GM19239 (cell line): ENCODE data around the gene PRKAR1A.

ENCODE experiments used
- DNase-seq: peaks from one replicate; pipeline ENCODE4 v3.0.0; 2011; ENCODE audit warnings: low spot score; ENCODE audit not compliant: insufficient read length
- FAIRE-seq: peaks from 2 replicates; lab custom pipeline; 2011; peaks lifted over from hg19 to GRCh38; lab: Jason Lieb, UNC

PRKAR1A gene

DNA sequence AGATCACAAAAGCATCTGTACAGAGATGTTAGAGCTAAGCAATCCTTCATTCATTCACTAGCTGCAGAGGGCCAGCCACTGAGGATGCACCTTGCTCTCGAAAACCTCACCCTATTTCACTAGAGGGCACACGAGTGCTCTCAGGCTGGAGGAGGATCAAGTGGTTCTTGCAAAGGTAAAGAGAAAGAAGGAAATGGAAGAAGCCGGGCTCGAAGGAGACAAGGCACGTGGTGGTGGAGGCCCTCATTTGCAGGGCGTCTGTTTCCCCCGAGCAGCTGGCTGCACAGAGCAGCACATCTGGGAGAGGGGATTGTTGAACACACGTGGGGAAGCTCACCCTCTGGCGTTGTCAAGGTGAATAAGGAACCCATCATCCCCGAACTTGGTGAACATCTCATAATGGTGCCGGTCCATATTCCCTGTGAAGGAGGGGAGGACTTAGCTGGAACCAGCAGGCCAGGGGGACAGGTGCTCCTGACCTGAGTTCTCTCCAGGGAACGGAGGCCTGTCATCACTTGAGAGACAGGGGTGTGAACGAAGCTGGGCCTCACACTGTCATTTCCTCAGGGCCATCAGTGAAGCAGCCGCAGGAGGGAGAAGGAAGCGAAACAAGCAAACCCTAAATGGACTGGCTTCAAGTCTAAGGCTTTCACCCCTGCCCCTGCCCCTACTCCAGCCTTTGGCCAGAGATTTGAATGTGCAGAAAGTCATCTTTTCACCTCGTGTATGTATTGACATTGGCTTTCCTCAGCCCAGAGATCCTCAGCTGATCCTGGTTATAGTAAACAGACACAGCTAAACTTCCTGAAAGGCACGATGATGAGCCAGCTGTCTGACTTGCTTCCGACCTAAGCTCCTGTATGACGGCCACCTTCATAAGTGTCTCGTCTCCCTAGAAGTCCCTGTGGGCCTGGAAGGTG is 27.6 kb downstream of the PRKAR1A start:
- no peak for DNase-seq

GRCh38 chr17:68540981-68541380 is 28.8 kb downstream of the PRKAR1A start:
- DNase-seq (no peak), FAIRE-seq (no peak)

More for the DNA sequence above, 27.6 kb downstream of the PRKAR1A start:
- no peak for FAIRE-seq

GRCh38 chr17:68541816-68542215 is 29.6 kb downstream of the PRKAR1A start:
- DNase-seq: no peak
- no peak for FAIRE-seq

- FAIRE-seq: no peak
- DNase-seq: no peak
Observed at GRCh38 chr17:68542698-68543463, 30.7 kb downstream of the PRKAR1A start.

DNA sequence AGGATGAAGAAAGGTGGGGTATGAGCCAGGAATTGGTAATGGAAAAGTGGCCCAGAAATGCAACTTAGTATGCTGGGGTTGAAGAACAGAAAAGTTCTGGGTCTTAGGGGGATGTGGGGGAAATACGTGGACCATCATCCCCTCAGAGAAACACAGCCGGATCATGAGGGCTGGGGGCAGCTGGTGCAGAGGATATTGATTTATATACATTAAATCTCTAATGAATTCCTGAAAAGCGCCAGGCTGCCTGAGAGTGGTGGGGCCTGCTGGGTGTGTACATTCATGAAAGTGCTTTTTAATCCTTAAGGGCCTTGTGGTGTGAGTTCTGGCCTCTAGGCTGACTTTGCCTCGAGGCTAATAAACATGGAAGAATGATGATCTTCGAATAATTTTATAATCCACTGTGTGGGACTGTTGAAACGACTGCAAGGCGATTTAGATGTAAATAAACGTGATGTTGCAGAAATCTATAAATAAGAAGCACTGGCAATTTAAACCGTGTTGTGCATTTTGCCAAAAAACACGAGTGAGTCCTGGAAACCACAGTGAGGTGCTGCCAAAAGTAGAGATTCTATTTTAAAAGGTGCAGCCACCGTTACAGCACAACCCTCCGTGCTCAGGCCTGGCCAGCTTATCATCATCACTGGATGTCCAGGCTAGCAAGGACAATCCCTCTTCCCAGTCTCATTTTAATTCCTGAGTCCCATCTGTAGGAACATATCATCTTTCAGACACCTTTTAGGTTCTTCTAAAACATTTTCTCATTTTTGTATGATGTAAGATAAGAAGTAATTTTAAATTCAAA is 32.1 kb downstream of the PRKAR1A start:
- no peak for DNase-seq
- no peak for FAIRE-seq

DNA sequence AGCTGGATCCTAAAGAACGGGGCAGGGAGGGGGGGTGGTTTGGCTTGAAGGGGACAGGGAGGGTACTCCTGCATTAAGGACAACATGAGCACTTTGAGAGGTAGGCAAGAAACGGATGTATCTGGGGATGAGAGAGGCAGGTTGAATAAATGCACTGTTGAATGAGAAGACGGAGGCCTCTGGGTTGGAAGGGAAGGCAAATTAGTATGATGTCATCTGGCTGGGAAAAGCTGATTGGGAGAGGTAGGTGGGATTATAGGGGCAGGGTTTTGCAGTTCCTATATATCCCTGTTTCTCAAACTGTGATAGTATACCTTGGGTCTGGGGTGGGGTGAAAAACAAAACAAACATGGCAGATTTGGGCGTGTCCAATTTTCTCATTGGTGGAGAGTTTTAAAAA is 44.3 kb downstream of the PRKAR1A start:
- DNase-seq (no peak), FAIRE-seq (no peak)

- FAIRE-seq (no peak), DNase-seq (no peak)
Observed at GRCh38 chr17:68559316-68559715, 47.1 kb downstream of the PRKAR1A start.

- no peak for DNase-seq
- no peak for FAIRE-seq
Observed at GRCh38 chr17:68560966-68561720, 48.9 kb downstream of the PRKAR1A start.

DNA sequence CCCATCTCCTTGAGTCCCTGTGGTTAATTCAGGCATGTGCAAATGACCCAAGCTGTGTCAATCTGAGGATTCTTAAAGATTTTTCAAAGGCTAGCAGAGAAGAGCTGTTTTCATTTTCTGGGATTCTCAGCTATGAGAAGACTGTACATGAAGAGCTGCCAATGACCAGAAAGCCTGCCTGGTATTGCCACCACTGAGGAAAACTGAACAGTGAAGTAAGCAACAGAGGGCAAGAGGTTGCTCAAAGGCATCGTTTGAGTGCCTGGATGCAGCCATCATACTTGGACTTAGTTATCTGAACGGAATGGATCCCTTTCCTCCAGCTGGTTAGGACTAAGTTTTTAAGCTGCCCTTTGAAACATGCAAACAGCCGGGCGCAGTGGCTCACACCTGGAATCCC is 50.5 kb downstream of the PRKAR1A start:
- DNase-seq (no peak), FAIRE-seq (no peak)

- FAIRE-seq: no peak
Observed at GRCh38 chr17:68564415-68565111, 52.3 kb downstream of the PRKAR1A start.

DNA sequence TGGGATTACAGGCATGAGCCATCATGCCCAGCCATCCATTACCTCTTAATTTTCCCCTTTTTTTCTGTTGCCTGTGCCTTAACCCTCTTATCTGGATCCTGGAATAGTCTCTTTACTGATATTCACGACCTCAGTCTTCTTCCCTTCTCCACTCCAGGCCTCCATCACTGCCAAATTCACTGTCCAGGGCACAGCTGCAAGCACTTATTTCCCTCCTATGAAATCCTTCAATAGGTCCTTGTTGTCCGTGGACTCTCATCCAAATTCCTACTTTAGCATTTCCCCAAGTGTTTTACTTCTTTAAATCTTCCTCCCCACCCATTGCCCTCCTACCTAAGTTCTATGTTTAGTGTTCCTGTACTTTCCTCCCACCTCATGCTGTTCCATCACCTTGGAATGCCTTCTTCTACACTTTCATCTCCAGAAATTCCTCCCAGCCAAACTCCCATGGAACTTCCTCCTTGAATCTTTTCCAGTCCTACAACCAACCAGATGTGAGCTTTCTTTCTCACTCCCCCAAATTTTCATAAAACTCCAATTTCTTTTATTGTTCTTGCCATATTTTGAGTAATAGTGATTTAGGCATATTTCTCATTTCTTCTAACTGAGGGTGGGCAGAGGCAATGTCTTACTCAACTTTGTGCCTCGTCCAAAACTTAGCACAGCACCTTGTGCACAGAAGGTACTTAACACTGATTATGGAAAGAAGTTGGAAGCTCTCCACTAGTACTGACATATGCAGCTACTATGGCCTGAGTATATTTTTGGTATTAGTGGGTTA is 53.6 kb downstream of the PRKAR1A start:
- FAIRE-seq (no peak), DNase-seq (no peak)

More at GRCh38 chr17:68564415-68565111, 52.3 kb downstream of the PRKAR1A start:
- no peak for DNase-seq

DNA sequence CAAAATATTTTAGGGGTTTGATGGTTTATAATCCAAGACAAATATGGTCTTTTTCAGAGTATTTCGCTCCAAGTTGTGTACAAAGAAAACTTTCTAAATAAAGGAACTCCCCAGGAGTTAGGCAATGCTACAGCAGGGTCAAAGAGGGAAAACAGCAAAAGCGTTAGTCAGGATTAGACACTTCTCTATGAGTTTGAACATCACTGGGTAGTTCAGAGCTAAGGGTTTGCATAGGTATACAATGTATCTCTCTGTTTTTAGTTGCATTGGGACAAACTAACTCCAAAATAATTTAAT is 54.2 kb downstream of the PRKAR1A start:
- no peak for DNase-seq
- FAIRE-seq: no peak

DNA sequence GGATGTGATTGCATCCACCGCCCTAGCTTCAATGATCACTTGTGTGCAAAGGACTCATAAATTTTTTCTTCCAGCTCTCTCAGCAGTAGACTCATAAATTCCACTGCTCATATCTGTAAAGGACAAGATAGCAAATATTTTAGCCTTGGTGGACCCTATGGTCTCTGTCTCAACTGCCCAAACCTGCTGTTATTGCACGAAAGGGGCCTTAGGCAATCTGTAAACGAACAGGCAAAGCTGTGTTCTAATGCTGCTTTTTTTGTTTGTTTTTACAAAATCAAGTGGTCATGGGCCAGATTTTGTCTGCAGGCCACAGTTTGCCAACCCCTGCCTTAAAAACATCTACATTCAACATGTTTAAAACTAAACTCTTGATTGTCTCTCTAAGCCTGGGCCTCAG is 54.8 kb downstream of the PRKAR1A start:
- no peak for FAIRE-seq
- no peak for DNase-seq

DNA sequence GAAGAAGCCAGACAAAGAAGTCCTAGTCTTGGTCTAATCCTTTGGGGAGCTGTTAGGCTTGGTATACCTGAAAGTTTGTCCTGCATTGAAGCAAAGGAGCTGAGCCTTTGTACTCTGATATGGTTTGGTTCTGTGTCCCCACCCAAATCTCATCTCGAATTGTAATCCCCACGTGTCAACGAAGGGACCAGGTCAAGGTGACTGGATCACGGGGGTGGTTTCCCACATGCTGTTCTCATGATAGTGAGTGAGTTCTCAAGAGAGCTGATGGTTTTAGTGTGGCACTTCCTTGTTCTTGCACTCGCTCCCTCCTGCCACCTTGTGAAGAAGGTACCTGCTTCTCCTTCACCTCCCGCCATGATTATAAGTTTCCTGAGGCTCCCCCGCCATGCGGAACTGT is 55.4 kb downstream of the PRKAR1A start:
- FAIRE-seq (no peak), DNase-seq (no peak)

DNA sequence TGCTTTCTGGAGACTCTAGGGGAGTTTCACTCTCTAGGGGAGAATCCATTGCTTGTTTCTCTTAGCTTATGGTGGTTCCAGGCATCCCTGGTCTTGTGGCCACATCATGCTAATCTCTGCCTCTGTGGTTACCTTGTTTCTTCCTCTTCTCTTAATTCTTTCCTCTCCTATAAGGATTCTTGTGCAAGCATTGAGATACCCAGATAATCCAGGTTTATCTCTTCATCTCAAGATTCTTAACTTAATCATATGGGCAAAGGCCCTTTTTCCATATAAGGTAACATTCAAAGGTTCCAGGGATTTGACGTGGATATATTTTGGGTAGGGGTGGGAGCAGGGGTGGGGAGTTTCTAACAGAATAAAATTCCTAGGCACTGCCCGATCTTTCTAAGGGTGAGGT is 56.4 kb downstream of the PRKAR1A start:
- FAIRE-seq (no peak), DNase-seq (no peak)

DNA sequence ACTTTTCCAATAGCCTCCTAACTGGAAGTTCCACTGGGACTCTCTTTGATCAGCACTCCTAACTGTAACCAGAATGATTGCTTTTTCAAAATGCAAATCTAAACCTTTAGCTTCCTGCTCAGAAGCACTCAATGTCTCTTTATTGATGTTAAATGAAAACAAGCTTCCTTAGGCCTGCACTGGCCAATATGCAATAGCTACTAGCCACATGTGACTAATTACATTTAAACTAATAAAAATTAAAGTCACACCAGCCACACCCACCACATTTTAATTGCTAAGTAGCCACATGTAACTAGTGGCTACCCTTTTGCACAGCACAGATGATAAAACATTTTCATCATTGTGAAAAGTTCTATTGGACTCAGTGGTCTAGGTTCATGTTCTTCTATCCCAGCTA is 57.1 kb downstream of the PRKAR1A start:
- DNase-seq (no peak), FAIRE-seq (no peak)

DNA sequence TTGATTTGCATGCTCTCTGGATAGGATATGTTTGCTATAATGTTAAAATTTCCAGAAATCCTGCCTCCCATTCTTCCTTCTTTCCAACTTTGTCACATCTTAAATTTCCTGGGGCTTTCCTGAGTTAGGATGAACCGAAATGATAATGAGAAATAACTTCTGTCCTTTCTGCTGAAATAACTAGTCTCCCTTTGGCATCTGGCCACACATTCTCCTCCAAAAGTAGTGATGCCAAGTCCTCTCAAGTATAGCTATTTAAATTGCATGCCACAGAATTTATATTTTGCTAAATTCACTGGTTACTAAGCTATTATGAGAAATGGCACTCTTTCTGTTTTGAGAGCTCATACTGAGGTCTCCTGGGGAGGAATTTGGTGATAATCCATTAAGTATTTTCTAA is 58.3 kb downstream of the PRKAR1A start:
- FAIRE-seq: no peak
- no peak for DNase-seq

- no peak for DNase-seq
- no peak for FAIRE-seq
Observed at GRCh38 chr17:68572138-68572842, 60.1 kb downstream of the PRKAR1A start.
